DND-41 (cell line): ENCODE measurements around the gene CCDC28B.

ENCODE experiments used
- ATAC-seq: fragments of 200-7000 bp; cut with Tn5 transposase; 3 replicates; pipeline ENCODE4 v1.9.1; 2021; ENCODE audit warnings: low read depth; ENCODE audit not compliant: insufficient read depth
- DNase-seq: peaks from one replicate; pipeline ENCODE4 v3.0.0-alpha.2; 2020
- H2AFZ ChIP-seq: 2 replicates; pipeline ENCODE4 v1.6.0; 2012; ENCODE audit warnings: low read depth, low read length
- H3K27ac ChIP-seq: 2 replicates; pipeline ENCODE4 v1.5.1; 2012; ENCODE audit warnings: low read length, inconsistent platforms
- H3K27me3 ChIP-seq: fragments of 200-600 bp; sonication (generic); 2 replicates; pipeline ENCODE4 v1.6.0; 2012; ENCODE audit warnings: low read length, mild to moderate bottlenecking, inconsistent platforms; ENCODE audit not compliant: insufficient read depth, poor library complexity
- H3K36me3 ChIP-seq: 2 replicates; pipeline ENCODE4 v1.5.1; 2012; ENCODE audit warnings: low read length, inconsistent platforms; ENCODE audit not compliant: insufficient read depth
- H3K4me1 ChIP-seq: 2 replicates; pipeline ENCODE4 v1.5.1; 2012; ENCODE audit warnings: mild to moderate bottlenecking, low read length; ENCODE audit not compliant: insufficient read depth
- H3K4me2 ChIP-seq: 2 replicates; pipeline ENCODE4 v1.6.0; 2012; ENCODE audit warnings: mild to moderate bottlenecking, moderate library complexity, low read length, inconsistent platforms; ENCODE audit not compliant: insufficient read depth
- H3K4me3 ChIP-seq, 2 experiments: fragments of 200-600 bp in 1 of 2; shearing (Covaris generic) in 1 of 2; 2 replicates each; pipeline ENCODE4 v1.5.1; 2012 to 2016; ENCODE audit warnings: inconsistent platforms in 2 of 2, low read length in 2 of 2, mild to moderate bottlenecking in 2 of 2, low read depth in 1 of 2, moderate library complexity in 1 of 2
- H3K79me2 ChIP-seq: 2 replicates; pipeline ENCODE4 v1.6.0; 2012; ENCODE audit warnings: low read length, inconsistent platforms; ENCODE audit not compliant: insufficient read depth
- H3K9ac ChIP-seq: 2 replicates; pipeline ENCODE4 v1.6.0; 2012; ENCODE audit warnings: low read depth, mild to moderate bottlenecking, inconsistent platforms, low read length, moderate library complexity
- H3K9me3 ChIP-seq: 2 replicates; pipeline ENCODE4 v1.5.1; 2012; ENCODE audit warnings: low read length, moderate library complexity, mild to moderate bottlenecking, inconsistent platforms; ENCODE audit not compliant: insufficient read depth, severe bottlenecking
- H4K20me1 ChIP-seq: 2 replicates; pipeline ENCODE4 v1.6.0; 2012; ENCODE audit warnings: low read length; ENCODE audit not compliant: insufficient read depth
- CTCF ChIP-seq: IDR thresholded peaks from 2 replicates; pipeline ENCODE4 v1.5.1; 2012; ENCODE audit warnings: borderline replicate concordance, low read length, moderate library complexity, mild to moderate bottlenecking; ENCODE audit not compliant: poor library complexity, severe bottlenecking; ENCODE audit errors: extremely low read depth
- EZH2 ChIP-seq: IDR thresholded peaks from 3 replicates; pipeline ENCODE4 v1.6.1; 2012; ENCODE audit warnings: borderline replicate concordance, low read depth, mild to moderate bottlenecking, moderate library complexity, low read length, inconsistent platforms; ENCODE audit not compliant: severe bottlenecking

Gene CCDC28B

GRCh38 chr1:32172621-32173245, 27.7 kb upstream of the CCDC28B start:
- Histone ChIP-seq H3K36me3 (peaks cover 70% of the 10 kb centered on the region), H3K4me3 (no peak overlapping the region), H3K4me1 (peaks cover 14% of the 10 kb centered on the region), H3K27me3 (no peaks in the 10 kb centered on the region), H3K9me3 (no peaks in the 10 kb centered on the region), H3K9ac (no peak overlapping the region), H3K79me2 (no peaks in the 10 kb centered on the region), H4K20me1 (no peaks in the 10 kb centered on the region), H3K27ac (no peak overlapping the region), H2AFZ (no peak overlapping the region), H3K4me2 (no peak overlapping the region)
- TF ChIP-seq CTCF = no peak
- no peak for TF ChIP-seq EZH2
- ATAC-seq (peak; percentile 99), DNase-seq (peak; percentile 78)

- Histone ChIP-seq H3K27ac (peak overlapping the region; percentile 94), H3K27me3 (no peaks in the 10 kb centered on the region), H3K9ac (peak overlapping the region; percentile 95), H3K4me3 (peak overlapping the region in 1 of 2 experiments; percentile 92; a peak in 2 of 4 replicates), H3K4me1 (peaks cover 40% of the 10 kb centered on the region), H4K20me1 (peaks cover 19% of the 10 kb centered on the region), H3K9me3 (no peaks in the 10 kb centered on the region), H3K4me2 (peak overlapping the region; percentile 98), H2AFZ (peak overlapping the region; percentile 77), H3K79me2 (peaks cover 38% of the 10 kb centered on the region), H3K36me3 (peaks cover 46% of the 10 kb centered on the region)
- ATAC-seq = no peak
- no peak for DNase-seq
- TF ChIP-seq CTCF (no peak), EZH2 (no peak)
These were observed 21.8 kb upstream of the CCDC28B start for GRCh38 chr1:32178380-32179192.

- H2AFZ ChIP-seq = peak overlapping the region; percentile 77
- H3K4me1 ChIP-seq = peaks cover 44% of the 10 kb centered on the region
- peak overlapping the region; percentile 94 for H3K27ac ChIP-seq
- peak overlapping the region; percentile 95 for H3K9ac ChIP-seq
- no peaks in the 10 kb centered on the region for H3K27me3 ChIP-seq
- ATAC-seq (no peak), DNase-seq (no peak)
- H3K9me3 ChIP-seq = no peaks in the 10 kb centered on the region
- H4K20me1 ChIP-seq = peaks cover 23% of the 10 kb centered on the region
- TF ChIP-seq CTCF (no peak), EZH2 (no peak)
- peaks cover 43% of the 10 kb centered on the region for H3K79me2 ChIP-seq
- peaks cover 45% of the 10 kb centered on the region for H3K36me3 ChIP-seq
- peak overlapping the region; percentile 98 for H3K4me2 ChIP-seq
- peak overlapping the region; percentile 92 to 95; a peak in 3 of 4 replicates for H3K4me3 ChIP-seq
These were observed 21.3 kb upstream of the CCDC28B start for GRCh38 chr1:32179193-32179442.
